HG03108 (cell line): Measurements from ENCODE around the gene ANKRD55.
"Not testable (repeated sequence)": the region's sequence is repeated elsewhere in the genome, so short reads cannot be mapped to it uniquely, and the experiment has no call there.

Source experiments
- ATAC-seq: cut with Tn5 transposase; IDR thresholded peaks from one replicate; pipeline ENCODE4 v1.9.1; 2021; ENCODE audit warnings: moderate library complexity; ENCODE audit not compliant: unreplicated experiment

Gene ANKRD55

GRCh38 chr5:56211298-56211865 lies 21.7 kb downstream of the ANKRD55 start:
- no peak for ATAC-seq

DNA sequence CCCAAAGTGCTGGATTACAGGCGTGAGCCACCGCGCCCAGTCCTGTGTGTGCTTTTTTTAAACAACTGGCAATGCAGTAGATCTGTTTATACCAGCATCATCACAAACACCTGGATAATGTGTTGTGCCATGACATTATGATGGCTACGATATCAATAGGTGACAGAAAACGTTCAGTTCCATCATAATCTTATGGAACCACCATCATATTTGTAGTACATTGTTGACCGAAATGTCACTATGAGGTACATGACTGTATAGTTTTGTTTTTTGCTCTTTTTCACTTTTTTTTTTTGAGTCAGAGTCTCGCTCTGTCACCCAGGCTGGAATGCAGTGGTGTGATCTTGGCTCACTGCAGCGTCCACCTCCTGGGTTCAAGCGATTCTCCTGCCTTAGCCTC lies 24.4 kb downstream of the ANKRD55 start:
- ATAC-seq = no peak

DNA sequence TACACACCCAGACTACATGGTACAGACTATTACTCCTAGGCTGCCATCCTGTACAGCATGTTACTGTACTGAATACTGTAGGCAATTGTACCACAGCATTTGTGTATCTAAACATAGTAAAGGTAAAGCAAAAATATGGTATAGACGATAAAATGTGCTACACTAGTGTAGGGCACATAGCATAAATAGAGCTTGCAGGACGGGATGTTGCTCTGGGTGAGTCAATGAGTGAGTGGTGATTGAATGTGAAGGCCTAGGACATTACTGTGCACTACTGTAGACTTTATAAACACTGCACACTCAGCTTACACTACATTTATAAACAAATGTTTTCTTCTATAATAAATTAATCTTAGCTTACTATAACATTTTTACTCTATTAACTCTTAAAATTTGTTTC lies 25.6 kb downstream of the ANKRD55 start:
- no peak for ATAC-seq

- ATAC-seq = no peak
Measured at GRCh38 chr5:56206126-56206910, 26.8 kb downstream of the ANKRD55 start.

GRCh38 chr5:56203936-56204335 lies 29.2 kb downstream of the ANKRD55 start:
- not testable (repeated sequence) for ATAC-seq

DNA sequence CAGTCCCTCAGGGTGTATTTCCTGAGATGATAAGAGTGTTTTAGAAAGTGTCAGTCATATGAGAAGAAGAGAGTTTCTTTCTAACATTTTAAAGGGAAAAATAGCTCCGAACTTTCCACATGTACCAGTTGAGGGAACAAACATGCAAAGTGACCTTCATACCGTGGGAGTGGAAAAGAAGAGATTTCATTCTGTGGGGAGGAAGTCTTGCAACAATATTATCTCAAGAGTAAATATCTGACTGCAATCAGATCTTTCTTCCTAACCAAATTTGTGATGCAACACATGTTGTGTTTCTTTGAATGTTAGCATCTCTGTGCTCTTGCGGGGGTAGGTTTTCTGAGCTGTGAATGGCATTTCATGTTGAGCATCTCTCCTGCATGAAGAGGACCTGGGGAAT lies 30.6 kb downstream of the ANKRD55 start:
- ATAC-seq = no peak

GRCh38 chr5:56201762-56202261 lies 31.3 kb downstream of the ANKRD55 start:
- not testable (repeated sequence) for ATAC-seq

- peak; percentile 98 for ATAC-seq
Measured at GRCh38 chr5:56200971-56201666, 32.0 kb downstream of the ANKRD55 start.

DNA sequence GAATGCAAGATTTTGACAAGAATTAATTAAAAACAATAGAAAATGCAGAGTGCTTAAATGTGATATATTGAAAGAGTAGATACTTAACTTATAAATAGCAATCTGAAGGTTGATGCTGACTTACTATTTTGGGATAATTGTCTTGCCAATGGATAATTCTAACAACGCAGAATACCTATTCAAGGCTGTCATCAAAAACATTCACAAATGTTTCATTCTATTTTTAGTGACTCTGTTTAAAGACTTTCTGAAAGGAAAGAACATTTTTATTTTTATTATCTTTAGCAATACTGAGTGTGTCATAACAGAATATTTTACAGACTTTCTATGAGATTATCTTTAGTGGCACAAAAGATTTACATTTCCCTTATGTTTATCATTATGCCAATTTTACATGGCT lies 38.1 kb downstream of the ANKRD55 start:
- ATAC-seq = no peak

- no peak for ATAC-seq
Measured at GRCh38 chr5:56192246-56192645, 40.9 kb downstream of the ANKRD55 start.

DNA sequence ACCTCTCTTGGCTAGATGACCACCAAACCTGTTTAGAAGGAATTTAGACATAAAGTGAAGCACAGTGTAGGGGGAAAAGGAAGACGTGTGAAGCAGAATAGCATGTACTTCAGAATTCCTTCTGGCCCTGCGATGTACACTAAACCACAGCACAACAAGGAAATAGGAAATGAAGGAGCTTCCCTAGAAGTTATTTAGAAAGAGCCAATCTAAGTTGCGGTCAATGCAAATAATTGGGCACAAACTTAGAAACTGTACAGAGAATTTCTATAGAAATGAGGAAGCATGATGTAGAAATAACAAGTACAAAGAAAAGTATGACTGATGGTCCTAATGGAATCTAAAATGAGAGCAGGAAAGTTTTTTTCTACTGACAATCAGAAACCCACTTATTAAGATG lies 41.5 kb downstream of the ANKRD55 start:
- ATAC-seq = no peak

- ATAC-seq = no peak
Measured at GRCh38 chr5:56190497-56190896, 42.6 kb downstream of the ANKRD55 start.

GRCh38 chr5:56185768-56186311 lies 47.3 kb downstream of the ANKRD55 start:
- ATAC-seq = no peak

GRCh38 chr5:56183506-56183905 lies 49.6 kb downstream of the ANKRD55 start:
- no peak for ATAC-seq

GRCh38 chr5:56179442-56179841 lies 53.7 kb downstream of the ANKRD55 start:
- ATAC-seq = no peak

DNA sequence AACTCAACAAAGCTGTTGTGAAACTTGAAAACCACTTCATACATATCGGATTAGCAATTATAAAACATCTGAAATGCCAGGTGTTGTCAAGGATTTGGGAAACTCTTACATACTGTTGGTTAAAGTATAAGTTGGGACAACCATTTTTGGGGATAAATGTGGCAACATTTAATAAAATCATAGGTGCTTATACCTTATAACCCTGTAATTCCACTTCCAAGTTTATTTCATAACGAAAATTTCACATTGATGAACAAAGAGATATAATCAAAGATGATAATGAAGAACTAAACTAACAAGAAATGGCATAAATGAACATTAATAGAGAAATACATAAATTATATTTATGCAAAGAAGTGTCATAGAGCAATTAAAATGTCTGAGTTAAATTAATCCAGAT lies 54.3 kb downstream of the ANKRD55 start:
- no peak for ATAC-seq

DNA sequence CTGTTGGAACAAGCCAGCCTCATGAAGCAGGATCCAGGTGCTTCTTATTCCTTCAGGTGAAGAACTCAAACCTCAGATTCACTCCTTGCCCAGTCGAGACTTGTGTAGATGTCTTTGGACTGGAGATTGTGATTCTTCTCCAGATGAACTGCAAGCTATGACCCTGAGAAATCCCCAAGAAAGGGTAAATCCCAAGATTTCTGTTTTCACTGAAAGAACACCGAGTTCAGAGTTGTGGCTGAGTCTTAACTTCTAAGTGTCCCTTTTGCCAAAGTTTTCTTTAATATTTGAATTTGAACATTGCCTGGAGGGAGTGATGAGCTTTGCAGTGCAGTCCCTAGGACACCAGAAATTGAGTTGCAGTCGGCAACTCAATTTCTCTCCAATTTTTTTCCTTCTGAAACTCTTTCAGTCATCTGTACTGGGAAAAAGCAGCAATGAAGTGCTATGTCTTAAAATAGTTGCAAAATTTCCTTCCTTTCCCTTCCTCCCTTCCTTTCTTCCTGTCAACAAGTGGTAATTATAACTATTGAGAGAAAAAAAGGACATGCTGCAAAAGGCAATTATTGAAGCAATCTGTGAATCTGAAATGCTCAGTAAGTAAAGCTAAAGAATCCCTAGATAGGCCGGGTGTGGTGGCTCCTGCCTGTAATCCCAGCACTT lies 56.1 kb downstream of the ANKRD55 start:
- no peak for ATAC-seq

GRCh38 chr5:56176155-56176798 lies 56.9 kb downstream of the ANKRD55 start:
- no peak for ATAC-seq

- ATAC-seq = no peak
Measured at GRCh38 chr5:56175488-56175887, 57.6 kb downstream of the ANKRD55 start.

DNA sequence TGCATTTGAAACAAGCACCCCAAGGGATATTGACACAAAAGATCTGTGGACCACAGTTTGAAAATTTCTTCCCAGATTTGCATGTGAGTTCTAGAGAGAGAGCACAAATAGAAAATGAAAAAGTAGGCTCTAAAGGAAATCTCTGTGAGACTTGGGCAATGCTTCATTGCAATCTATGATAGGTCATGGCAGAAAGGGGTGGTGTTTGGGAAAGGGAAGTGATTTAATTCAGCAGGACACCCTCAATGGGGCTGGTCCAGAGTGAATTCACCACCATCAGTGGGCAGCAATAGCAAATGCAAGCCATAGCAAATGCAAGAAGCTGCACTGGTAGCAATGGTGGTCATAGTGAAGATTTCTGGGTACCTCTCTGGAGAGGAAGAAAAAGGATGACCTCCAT lies 58.1 kb downstream of the ANKRD55 start:
- no peak for ATAC-seq

GRCh38 chr5:56172241-56172640 lies 60.9 kb downstream of the ANKRD55 start:
- ATAC-seq = no peak
